Cardiac fibroblast (primary cell): ENCODE results near the gene SVOP.

Experiments used
- DNase-seq, 2 donors: peaks; one replicate each; pipeline versions ENCODE4 v3.0.0 to v3.0.0-alpha.2; 2010; ENCODE audit warnings: low read depth in 2 of 2
- H3K4me3 ChIP-seq, 2 donors: replicated peaks in 1 of 2; 1 replicate in 1 of 2; 2 replicates in 1 of 2; pipeline ENCODE4 v1.5.1; 2011; ENCODE audit warnings: low read depth in 2 of 2, low read length in 2 of 2, mild to moderate bottlenecking in 2 of 2, moderate library complexity in 1 of 2
- TF ChIP-seq, protein P1 (sequence below): IDR thresholded peaks from one replicate; pipeline ENCODE4 v1.5.1; 2011; ENCODE audit warnings: low read depth, mild to moderate bottlenecking, low read length, inconsistent platforms

Gene SVOP

DNA sequence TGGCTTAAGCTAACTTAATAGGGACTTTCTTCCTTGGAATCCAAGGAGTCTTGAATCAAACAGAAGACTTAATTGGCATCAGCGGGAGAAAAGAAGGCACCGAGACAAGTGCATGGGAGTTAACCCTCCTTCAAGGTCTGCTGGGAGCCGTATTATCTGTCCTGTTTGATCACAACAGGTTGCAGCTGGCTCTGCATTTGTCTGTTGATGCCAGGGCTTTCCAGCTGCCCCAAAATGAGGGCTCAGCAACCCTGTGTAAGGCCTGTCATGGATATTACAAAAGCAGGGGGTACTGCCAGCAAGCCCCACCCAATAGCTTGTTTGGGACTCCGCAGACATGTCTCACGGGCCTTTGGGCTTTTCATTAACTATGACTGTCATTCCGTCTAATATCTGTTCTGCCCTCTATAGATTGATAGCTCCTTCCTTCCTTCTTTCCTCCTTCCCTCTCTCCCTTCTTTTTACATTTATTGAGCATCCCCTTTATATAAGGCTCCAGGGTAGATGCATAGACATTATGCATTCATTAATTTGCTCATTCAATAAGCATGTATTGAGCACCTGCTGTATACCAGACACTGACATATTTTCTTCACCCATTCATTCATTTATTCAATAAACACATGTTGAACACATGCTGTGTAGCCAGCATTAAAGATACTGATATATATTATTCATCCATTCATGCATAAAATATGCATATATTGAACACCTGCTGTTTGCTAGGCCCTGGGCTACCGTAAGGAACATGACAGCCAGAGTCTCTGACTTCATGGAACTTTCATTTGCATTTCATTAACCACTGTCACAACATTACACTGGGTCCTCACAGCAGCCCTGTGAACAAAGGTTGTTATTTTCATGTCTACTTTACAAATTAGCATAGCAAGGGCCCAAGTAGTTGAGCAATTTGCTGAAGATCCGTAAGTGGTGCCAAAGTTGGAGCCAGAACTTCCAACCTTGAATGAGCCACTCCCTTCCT, 56.2 kb downstream of the SVOP start:
- no peak for DNase-seq
- TF ChIP-seq, protein P1, sequence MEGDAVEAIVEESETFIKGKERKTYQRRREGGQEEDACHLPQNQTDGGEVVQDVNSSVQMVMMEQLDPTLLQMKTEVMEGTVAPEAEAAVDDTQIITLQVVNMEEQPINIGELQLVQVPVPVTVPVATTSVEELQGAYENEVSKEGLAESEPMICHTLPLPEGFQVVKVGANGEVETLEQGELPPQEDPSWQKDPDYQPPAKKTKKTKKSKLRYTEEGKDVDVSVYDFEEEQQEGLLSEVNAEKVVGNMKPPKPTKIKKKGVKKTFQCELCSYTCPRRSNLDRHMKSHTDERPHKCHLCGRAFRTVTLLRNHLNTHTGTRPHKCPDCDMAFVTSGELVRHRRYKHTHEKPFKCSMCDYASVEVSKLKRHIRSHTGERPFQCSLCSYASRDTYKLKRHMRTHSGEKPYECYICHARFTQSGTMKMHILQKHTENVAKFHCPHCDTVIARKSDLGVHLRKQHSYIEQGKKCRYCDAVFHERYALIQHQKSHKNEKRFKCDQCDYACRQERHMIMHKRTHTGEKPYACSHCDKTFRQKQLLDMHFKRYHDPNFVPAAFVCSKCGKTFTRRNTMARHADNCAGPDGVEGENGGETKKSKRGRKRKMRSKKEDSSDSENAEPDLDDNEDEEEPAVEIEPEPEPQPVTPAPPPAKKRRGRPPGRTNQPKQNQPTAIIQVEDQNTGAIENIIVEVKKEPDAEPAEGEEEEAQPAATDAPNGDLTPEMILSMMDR, result no peak
- no peak overlapping the region for H3K4me3 ChIP-seq

- H3K4me3 ChIP-seq, result no peak overlapping the region
- TF ChIP-seq, protein P1, result no peak
These were observed 58.6 kb downstream of the SVOP start for GRCh38 chr12:108962256-108962655.

DNA sequence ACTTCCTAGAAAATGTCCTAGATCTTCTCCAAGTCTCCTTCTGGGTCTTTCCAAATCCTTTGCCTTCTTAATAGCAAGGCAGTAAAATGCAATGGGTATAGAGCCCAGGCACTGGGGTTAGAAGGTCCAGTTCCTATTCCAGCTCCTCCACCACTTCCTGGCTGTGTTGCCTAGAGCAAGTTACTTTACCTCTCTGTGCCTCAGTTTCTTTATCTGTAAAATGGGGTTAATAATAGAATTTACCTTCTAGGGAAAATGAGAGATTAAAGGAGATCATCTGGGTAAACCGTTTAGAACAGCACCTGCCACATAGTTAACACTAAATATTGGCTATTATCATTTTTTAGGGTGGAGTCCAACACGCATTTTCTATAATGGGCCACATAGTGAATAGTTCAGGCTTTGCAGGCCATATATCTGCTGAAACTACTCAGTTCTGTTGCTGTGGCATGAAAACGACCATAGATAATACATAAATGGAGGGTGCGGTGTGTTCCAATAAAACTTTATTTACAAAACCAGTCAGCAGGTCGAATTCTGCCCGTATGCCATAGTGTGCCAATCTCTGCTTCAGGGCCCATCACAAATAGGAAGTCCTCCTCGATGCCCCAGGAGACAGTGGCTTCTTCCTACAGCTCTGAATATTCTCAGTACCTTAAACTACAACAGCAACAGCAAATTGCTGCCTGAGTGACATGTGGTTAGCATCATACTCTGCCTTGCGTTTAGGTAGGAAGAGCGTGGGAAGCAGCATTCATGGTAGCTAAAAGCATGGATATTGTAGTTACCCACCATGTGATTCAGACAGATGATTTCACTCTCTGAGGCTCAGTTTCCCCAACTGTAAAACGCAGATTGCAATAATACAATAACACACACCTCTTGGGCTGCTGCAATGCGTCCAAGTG, 60.9 kb downstream of the SVOP start:
- TF ChIP-seq, protein P1, result no peak
- DNase-seq, result no peak
- no peak overlapping the region for H3K4me3 ChIP-seq

More at GRCh38 chr12:108962256-108962655, 58.6 kb downstream of the SVOP start:
- no peak for DNase-seq

DNA sequence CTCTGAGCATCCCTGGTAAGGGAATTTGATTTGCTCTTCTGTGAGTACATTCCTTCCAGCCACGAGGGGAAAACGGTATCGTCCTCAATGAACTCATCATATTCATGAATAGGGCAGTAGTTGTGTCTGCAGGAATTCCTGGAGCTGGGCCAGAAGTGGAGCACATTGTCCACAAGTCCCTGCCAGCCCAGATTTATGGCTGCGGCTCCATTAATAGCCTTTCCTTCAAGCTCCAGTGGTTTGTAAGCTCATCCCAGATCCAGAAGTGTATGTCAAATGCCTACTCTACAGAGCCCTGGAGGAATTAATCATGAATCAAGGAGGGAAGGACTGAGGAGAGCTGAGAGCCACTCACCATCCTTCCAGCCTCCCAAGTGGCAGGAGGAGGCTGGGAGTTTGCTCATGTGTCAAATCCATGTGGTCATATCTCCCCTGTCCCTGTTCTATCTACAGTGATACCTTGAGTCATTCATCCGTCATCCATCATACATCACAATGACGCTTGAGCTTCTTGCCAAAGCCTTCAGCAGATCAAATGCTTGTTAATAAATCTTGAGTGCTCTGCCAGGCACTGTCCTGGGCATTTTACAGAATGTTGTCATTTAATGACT, 65.5 kb downstream of the SVOP start:
- H3K4me3 ChIP-seq, result no peak overlapping the region
- TF ChIP-seq, protein P1, result no peak
- DNase-seq, result peak; percentile 29 to 39

GRCh38 chr12:108950991-108951739, 69.7 kb downstream of the SVOP start:
- peak; percentile 70 to 78 for DNase-seq
- no peak overlapping the region for H3K4me3 ChIP-seq
- TF ChIP-seq, protein P1, result peak; percentile 77

DNA sequence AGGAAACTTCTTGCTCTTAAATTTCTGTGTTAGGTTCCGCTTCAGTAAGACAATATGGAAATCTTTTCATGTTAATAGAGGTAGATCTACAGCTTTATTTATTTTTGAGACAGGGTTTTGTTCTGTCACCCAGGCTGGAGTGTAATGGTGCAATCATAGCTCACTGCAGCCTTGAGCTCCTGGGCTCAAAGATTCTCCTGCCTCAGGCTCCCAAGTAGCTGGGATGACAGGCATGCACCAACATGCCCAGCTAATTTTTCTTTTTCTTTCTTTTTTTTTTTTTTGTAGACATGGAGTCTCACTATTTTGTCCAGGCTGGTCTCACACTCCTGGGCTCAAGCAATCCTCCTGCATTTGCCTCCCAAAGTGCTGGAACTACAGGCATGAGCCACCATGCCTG, 70.9 kb downstream of the SVOP start:
- no peak overlapping the region for H3K4me3 ChIP-seq
- TF ChIP-seq, protein P1, result no peak
- DNase-seq, result no peak
